ENCODE data around the gene EFNA2. TPM values are rescaled to one million over a fixed set of nuclear protein-coding genes. Genes with fewer than 3 reads are reported as not detected.

EFNA2 gene
- total RNA-seq, 1 experiment from 2014 or later, result 12.2 TPM

DNA sequence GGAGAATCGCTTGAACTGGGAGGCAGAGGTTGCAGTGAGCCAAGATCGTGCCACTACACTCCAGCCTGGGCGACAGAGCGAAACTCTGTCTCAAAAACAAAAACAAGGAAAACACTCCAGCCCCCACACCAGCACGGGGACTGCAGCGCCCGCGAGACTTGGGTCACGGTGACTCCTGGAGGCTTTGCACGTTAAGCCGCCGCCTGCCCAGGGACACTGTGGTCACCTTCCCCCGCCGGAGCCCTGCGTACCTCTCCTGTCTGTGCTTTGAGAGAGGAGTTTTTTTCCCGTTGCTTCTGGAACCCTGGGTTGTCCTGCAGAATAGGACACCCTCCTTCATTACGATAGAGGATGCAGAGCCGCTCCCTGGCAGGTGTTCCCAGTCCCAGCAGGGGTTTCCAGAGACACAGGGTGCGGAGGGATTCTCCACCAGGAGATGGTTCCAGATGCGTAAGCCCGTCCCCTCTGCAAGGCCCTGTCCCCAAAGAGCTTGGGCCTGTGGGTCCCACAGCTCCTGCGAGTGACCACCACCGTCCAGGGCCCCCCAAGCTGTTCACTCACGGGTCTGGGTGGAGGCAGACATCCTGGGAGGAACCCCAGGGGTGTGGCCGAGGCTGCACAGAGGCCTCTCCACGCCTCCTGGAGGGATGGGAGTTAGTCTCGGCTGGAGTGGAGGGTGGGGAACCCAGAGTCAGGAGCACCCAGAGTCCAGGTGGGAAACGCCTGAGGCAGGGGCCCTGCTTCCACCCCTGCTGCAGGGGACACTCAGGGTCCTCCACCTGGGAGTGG lies 55.2 kb downstream of the EFNA2 start:
- ChIA-PET POLR2A (no interaction called here), CTCF (no interaction called here), RAD21 (ENCODE audit: low non-redundant PET in 1 of 2, low total read pairs in 2 of 2, uncharacterized antibody in 2 of 2, unreplicated experiment in 2 of 2) (no interaction called here)
- no peak overlapping the region for H3K4me2 ChIP-seq (ENCODE audit: low read length)
- H3K79me2 ChIP-seq (ENCODE audit: insufficient read depth, low read length), result no peaks in the 10 kb centered on the region
- H3K9me3 ChIP-seq (ENCODE audit: control insufficient read depth in 1 of 2, insufficient read depth in 1 of 2, low read depth in 1 of 2, low read length in 2 of 2), result no peaks in the 10 kb centered on the region
- no peak overlapping the region for H3K4me3 ChIP-seq (replicated peaks in 1 of 2; ENCODE audit: low read depth in 1 of 2, low read length in 2 of 2)
- no TSS peak for BruUV-seq (replicated peaks)
- no peak overlapping the region for H3K27ac ChIP-seq (ENCODE audit: low read depth, low read length)
- TF ChIP-seq EGR1 (IDR thresholded peaks at IDR 0.05; ENCODE audit: low read depth) (no peak), CBX3 (IDR thresholded peaks at IDR 0.05; ENCODE audit: low read depth) (no peak), FOSL1 (IDR thresholded peaks at IDR 0.05; ENCODE audit: low read depth) (no peak), TCF7L2 (IDR thresholded peaks at IDR 0.05; ENCODE audit: borderline replicate concordance, extremely low read depth, insufficient read depth, insufficient read length) (no peak), EZH2phosphoT487 (IDR thresholded peaks at IDR 0.05; ENCODE audit: borderline replicate concordance) (no peak), SIN3A (IDR thresholded peaks at IDR 0.05; ENCODE audit: low read depth) (no peak), YY1 (IDR thresholded peaks at IDR 0.05; ENCODE audit: extremely low read depth, insufficient replicate concordance, low read depth, low read length) (no peak), RAD21 (IDR thresholded peaks at IDR 0.05; ENCODE audit: low read depth) (no peak), EZH2 (IDR thresholded peaks at IDR 0.05) (no peak), JUND (IDR thresholded peaks at IDR 0.05) (no peak)
- TF ChIP-seq, protein P1, sequence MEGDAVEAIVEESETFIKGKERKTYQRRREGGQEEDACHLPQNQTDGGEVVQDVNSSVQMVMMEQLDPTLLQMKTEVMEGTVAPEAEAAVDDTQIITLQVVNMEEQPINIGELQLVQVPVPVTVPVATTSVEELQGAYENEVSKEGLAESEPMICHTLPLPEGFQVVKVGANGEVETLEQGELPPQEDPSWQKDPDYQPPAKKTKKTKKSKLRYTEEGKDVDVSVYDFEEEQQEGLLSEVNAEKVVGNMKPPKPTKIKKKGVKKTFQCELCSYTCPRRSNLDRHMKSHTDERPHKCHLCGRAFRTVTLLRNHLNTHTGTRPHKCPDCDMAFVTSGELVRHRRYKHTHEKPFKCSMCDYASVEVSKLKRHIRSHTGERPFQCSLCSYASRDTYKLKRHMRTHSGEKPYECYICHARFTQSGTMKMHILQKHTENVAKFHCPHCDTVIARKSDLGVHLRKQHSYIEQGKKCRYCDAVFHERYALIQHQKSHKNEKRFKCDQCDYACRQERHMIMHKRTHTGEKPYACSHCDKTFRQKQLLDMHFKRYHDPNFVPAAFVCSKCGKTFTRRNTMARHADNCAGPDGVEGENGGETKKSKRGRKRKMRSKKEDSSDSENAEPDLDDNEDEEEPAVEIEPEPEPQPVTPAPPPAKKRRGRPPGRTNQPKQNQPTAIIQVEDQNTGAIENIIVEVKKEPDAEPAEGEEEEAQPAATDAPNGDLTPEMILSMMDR (IDR thresholded peaks at IDR 0.05 in 2 of 3, conservative IDR thresholded peaks at IDR 0.05 in 1 of 3; ENCODE audit: borderline replicate concordance in 1 of 3, insufficient read depth in 1 of 3, low read depth in 2 of 3, low read length in 2 of 3), result no peak
- TF ChIP-seq, protein P2, sequence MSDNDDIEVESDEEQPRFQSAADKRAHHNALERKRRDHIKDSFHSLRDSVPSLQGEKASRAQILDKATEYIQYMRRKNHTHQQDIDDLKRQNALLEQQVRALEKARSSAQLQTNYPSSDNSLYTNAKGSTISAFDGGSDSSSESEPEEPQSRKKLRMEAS (IDR thresholded peaks at IDR 0.05), result no peak
- H3K9ac ChIP-seq (ENCODE audit: low read length), result no peak overlapping the region
- intact Hi-C loops (cut with micrococcal nuclease), result no loop called here
- no peaks in the 10 kb centered on the region for H3K9me2 ChIP-seq (ENCODE audit: insufficient read depth)
- H3K27me3 ChIP-seq (ENCODE audit: insufficient read depth, low read length), result no peaks in the 10 kb centered on the region
- no peaks in the 10 kb centered on the region for H3K4me1 ChIP-seq (ENCODE audit: control insufficient read depth in 1 of 2, insufficient read depth in 2 of 2, low read length in 2 of 2)
- no peaks in the 10 kb centered on the region for H3K36me3 ChIP-seq (ENCODE audit: control insufficient read depth in 1 of 2, insufficient read depth in 2 of 2, low read length in 2 of 2)
- ATAC-seq (no peak), DNase-seq (ENCODE audit: low read depth, low spot score) (no peak)
- H4K20me1 ChIP-seq (ENCODE audit: insufficient read depth), result no peaks in the 10 kb centered on the region
- H2AFZ ChIP-seq (ENCODE audit: low read depth, low read length, poor library complexity, severe bottlenecking), result no peak overlapping the region
